GM12878 (cell line): ENCODE data around the gene TRIM42. TPM values are rescaled to one million over a fixed set of nuclear protein-coding genes. Genes with fewer than 3 reads are reported as not detected.

Experiments used
- ATAC-seq: fragments of 200-7000 bp; cut with Tn5 transposase; 3 replicates; pipeline ENCODE4 v1.9.1; 2020; ENCODE audit warnings: mild to moderate bottlenecking, moderate library complexity
- BruUV-seq: library from RNA; stranded (reverse); fragments of 400-500 nt; replicated peaks from 2 replicates; lab custom pipeline; 2021; lab: Mats Ljungman, UMichigan
- CTCF ChIA-PET: fragments of 300-600 bp; sonication (Branson Sonifier 250); formaldehyde crosslinking; extraction: SDS; loops from one replicate; lab custom pipeline; 2021; ENCODE audit warnings: inconsistent platforms; lab: Yijun Ruan, JAX
- POLR2A ChIA-PET: fragments of 350-600 bp; formaldehyde crosslinking; extraction: SDS; loops from one replicate; lab custom pipeline; 2021; ENCODE audit warnings: inconsistent platforms; lab: Charles Lee
- RAD21 ChIA-PET: fragments of 300-600 bp; sonication (Branson Sonifier 250); formaldehyde crosslinking; loops from one replicate; lab custom pipeline; 2023; ENCODE audit warnings: antibody characterized with exemption; ENCODE audit not compliant: unreplicated experiment; lab: Charles Lee
- SMC1A ChIA-PET: fragments of 300-600 bp; sonication (Branson Sonifier 250); formaldehyde crosslinking; loops from one replicate; lab custom pipeline; 2023; ENCODE audit not compliant: unreplicated experiment, uncharacterized antibody; lab: Charles Lee
- DNase-seq: peaks from one replicate; pipeline ENCODE4 v3.0.0-alpha.2; 2011; ENCODE audit warnings: low read depth, low spot score
- FAIRE-seq: peaks from 3 replicates; lab custom pipeline; 2011; peaks lifted over from hg19 to GRCh38; lab: Jason Lieb, UNC
- H2AFZ ChIP-seq: 2 replicates; pipeline ENCODE4 v1.6.0; 2011; ENCODE audit warnings: low read depth, low read length, control low read depth; ENCODE audit not compliant: control insufficient read depth
- H3K27ac ChIP-seq: 2 replicates; pipeline ENCODE4 v1.5.1; 2011; ENCODE audit warnings: control low read depth; ENCODE audit not compliant: control insufficient read depth, insufficient read depth
- H3K27me3 ChIP-seq, 2 experiments: replicated peaks in 1 of 2; 2 replicates each; pipeline versions ENCODE4 v1.6.0 to v1.6.1; 2011; ENCODE audit warnings: low read length in 1 of 2; ENCODE audit not compliant: control insufficient read depth in 2 of 2, insufficient read depth in 2 of 2
- H3K36me3 ChIP-seq, 2 experiments: 2 replicates each; pipeline ENCODE4 v1.5.1; 2011; ENCODE audit warnings: low read length in 1 of 2; ENCODE audit not compliant: control insufficient read depth in 2 of 2, insufficient read depth in 2 of 2
- H3K4me1 ChIP-seq: 2 replicates; pipeline ENCODE4 v1.6.1; 2011; ENCODE audit warnings: mild to moderate bottlenecking, low read length, moderate library complexity, mixed read lengths; ENCODE audit not compliant: control insufficient read depth, insufficient read depth
- H3K4me2 ChIP-seq: 2 replicates; pipeline ENCODE4 v1.6.0; 2011; ENCODE audit warnings: control low read depth; ENCODE audit not compliant: control insufficient read depth, insufficient read depth
- H3K4me3 ChIP-seq: fragments of 200-600 bp; sonication (generic); 2 replicates; pipeline ENCODE4 v1.5.1; 2016
- H3K79me2 ChIP-seq: 2 replicates; pipeline ENCODE4 v1.6.0; 2011; ENCODE audit warnings: low read length; ENCODE audit not compliant: control insufficient read depth, insufficient read depth
- H3K9ac ChIP-seq: 2 replicates; pipeline ENCODE4 v1.8.0; 2011; ENCODE audit warnings: low read length, control low read depth, mixed read lengths; ENCODE audit not compliant: control insufficient read depth, insufficient read depth
- H3K9me3 ChIP-seq: replicated peaks from 3 replicates; pipeline ENCODE4 v1.5.1; 2011; ENCODE audit warnings: mild to moderate bottlenecking, low read length; ENCODE audit not compliant: control insufficient read depth, insufficient read depth
- H4K20me1 ChIP-seq: 2 replicates; pipeline ENCODE4 v1.6.0; 2011; ENCODE audit not compliant: control insufficient read depth, insufficient read depth
- CHD1 ChIP-seq: IDR thresholded peaks from 2 replicates; pipeline ENCODE4 v1.6.1; 2012; ENCODE audit warnings: low read depth, low read length, improper control_type of control experiment
- CHD2 ChIP-seq: IDR thresholded peaks from 2 replicates; pipeline ENCODE4 v1.6.1; 2011; ENCODE audit warnings: low read depth, low read length, improper control_type of control experiment, borderline replicate concordance
- FOS ChIP-seq: IDR thresholded peaks from 3 replicates; pipeline ENCODE4 v1.6.1; 2011; ENCODE audit warnings: borderline replicate concordance; ENCODE audit not compliant: insufficient read length; ENCODE audit errors: extremely low read depth
- HCFC1 ChIP-seq: fragments of 150-350 bp; IDR thresholded peaks from 2 replicates; pipeline ENCODE4 v1.6.1; 2014; ENCODE audit warnings: low read length
- HDAC6 ChIP-seq: fragments of 200-600 bp; sonication (generic); IDR thresholded peaks from one replicate; pipeline ENCODE4 v1.8.0; 2017; ENCODE audit warnings: antibody characterized with exemption; ENCODE audit not compliant: unreplicated experiment
- IKZF1 ChIP-seq: fragments of 450-650 bp; conservative IDR thresholded peaks from 2 replicates; pipeline ENCODE4 v1.6.1; 2017; ENCODE audit warnings: antibody characterized with exemption, mild to moderate bottlenecking
- KLF5 ChIP-seq: fragments of 450-650 bp; IDR thresholded peaks from 2 replicates; pipeline ENCODE4 v1.6.1; 2014; ENCODE audit warnings: mild to moderate bottlenecking; ENCODE audit not compliant: partially characterized antibody
- MXI1 ChIP-seq: fragments of 150-350 bp; IDR thresholded peaks from 2 replicates; pipeline ENCODE4 v1.6.1; 2011; ENCODE audit warnings: low read depth, mild to moderate bottlenecking, inconsistent platforms, low read length, improper control_type of control experiment
- MYB ChIP-seq: fragments of 150-350 bp; IDR thresholded peaks from 2 replicates; pipeline ENCODE4 v1.6.1; 2014; ENCODE audit warnings: mild to moderate bottlenecking, low read depth, low read length, borderline replicate concordance
- MYC ChIP-seq: IDR thresholded peaks from 2 replicates; pipeline ENCODE4 v1.6.1; 2011; ENCODE audit warnings: mild to moderate bottlenecking, low read length, moderate library complexity, inconsistent platforms; ENCODE audit not compliant: insufficient read depth, insufficient replicate concordance, insufficient read length, severe bottlenecking
- NFXL1 ChIP-seq: fragments of 450-650 bp; IDR thresholded peaks from 2 replicates; pipeline ENCODE4 v1.6.1; 2017; ENCODE audit warnings: antibody characterized with exemption, mild to moderate bottlenecking, borderline replicate concordance
- NR2C1 ChIP-seq: fragments of 450-650 bp; IDR thresholded peaks from 2 replicates; pipeline ENCODE4 v1.6.1; 2017; ENCODE audit warnings: antibody characterized with exemption, mild to moderate bottlenecking, moderate library complexity
- POLR2AphosphoS5 ChIP-seq: IDR thresholded peaks from 2 replicates; pipeline ENCODE4 v1.6.1; 2011; ENCODE audit warnings: mild to moderate bottlenecking, low read length, inconsistent platforms
- RAD21 ChIP-seq: IDR thresholded peaks from 2 replicates; pipeline ENCODE4 v1.6.1; 2011; ENCODE audit warnings: mild to moderate bottlenecking, low read depth, low read length, moderate library complexity; ENCODE audit not compliant: insufficient read depth
- SIX5 ChIP-seq: IDR thresholded peaks from 2 replicates; pipeline ENCODE4 v1.6.1; 2011; ENCODE audit warnings: mild to moderate bottlenecking, low read depth, low read length, moderate library complexity; ENCODE audit not compliant: severe bottlenecking
- SP1 ChIP-seq: IDR thresholded peaks from one replicate; pipeline ENCODE4 v1.6.1; 2011; ENCODE audit warnings: low read depth, low read length
- SREBF1 ChIP-seq: IDR thresholded peaks from 2 replicates; pipeline ENCODE4 v1.6.1; 2012; ENCODE audit warnings: mild to moderate bottlenecking, low read length
- WGBS: methylation state at CpG from one replicate; pipeline ENCODE4 v1.1.6; 2016; ENCODE audit warnings: low lambda C conversion rate; ENCODE audit not compliant: insufficient replicate concordance, insufficient coverage; ENCODE audit errors: missing lambda C conversion rate; 5-methylcytosine and 5-hydroxymethylcytosine counted together
- in situ Hi-C: fragments of 300-500 bp; cut with MboI; formaldehyde crosslinking; loops from 9 replicates; pipeline ENCODE4 v1.14.3; 2018; ENCODE audit warnings: mixed read lengths
- intact Hi-C: fragments of 100-400 bp; cut with micrococcal nuclease; formaldehyde crosslinking; loops from one replicate; pipeline ENCODE4 v1.14.2; 2022; ENCODE audit not compliant: unreplicated experiment
- polyA plus RNA-seq, 11 experiments: library from polyadenylated mRNA; depleted of rRNA in 4 of 11; unstranded in 6 of 11; stranded (reverse) in 5 of 11; fragments of >200 nt; fragmentation: Nextera tagmentation in 4 of 11; fragmentation: Illumina TruSeq in 1 of 11; extraction: Ambion mirVana in 4 of 11; extraction: Trizol in 1 of 11; gene quantifications; 1 replicate in 1 of 11; 2 replicates in 10 of 11; pipeline versions ENCODE4 v1.2.1 to v1.2.3, GENCODE V29; 2011 to 2016; ENCODE audit warnings: inconsistent platforms in 2 of 11, missing spikeins in 2 of 11, low read depth in 1 of 11
- total RNA-seq, 4 experiments: library from RNA; depleted of rRNA in 3 of 4; stranded (reverse); fragments of >200 nt in 3 of 4; fragmentation: Illumina TruSeq in 1 of 4; extraction: Trizol in 1 of 4; gene quantifications; 2 replicates each; pipeline versions ENCODE4 v1.2.1 to v1.2.3, GENCODE V29; 2013 to 2021
- TF ChIP-seq, protein P1 (sequence below): fragments of 150-350 bp; IDR thresholded peaks from 2 replicates; pipeline ENCODE4 v1.6.1; 2016; ENCODE audit warnings: low read depth, low read length
- TF ChIP-seq, protein P2 (sequence below): fragments of 150-350 bp; IDR thresholded peaks from 2 replicates; pipeline ENCODE4 v1.6.1; 2014; ENCODE audit warnings: mild to moderate bottlenecking, low read depth, low read length
- TF ChIP-seq, protein P3 (sequence below): fragments of 450-650 bp; IDR thresholded peaks from 2 replicates; pipeline ENCODE4 v1.6.1; 2017; ENCODE audit warnings: mild to moderate bottlenecking

The TRIM42 gene
- total and polyA plus RNA-seq, 10 of the 15 experiments (the other 5 are each of a cell fraction or from before 2014, with no cell fraction given), result 0.03 TPM; not detected in 9

DNA sequence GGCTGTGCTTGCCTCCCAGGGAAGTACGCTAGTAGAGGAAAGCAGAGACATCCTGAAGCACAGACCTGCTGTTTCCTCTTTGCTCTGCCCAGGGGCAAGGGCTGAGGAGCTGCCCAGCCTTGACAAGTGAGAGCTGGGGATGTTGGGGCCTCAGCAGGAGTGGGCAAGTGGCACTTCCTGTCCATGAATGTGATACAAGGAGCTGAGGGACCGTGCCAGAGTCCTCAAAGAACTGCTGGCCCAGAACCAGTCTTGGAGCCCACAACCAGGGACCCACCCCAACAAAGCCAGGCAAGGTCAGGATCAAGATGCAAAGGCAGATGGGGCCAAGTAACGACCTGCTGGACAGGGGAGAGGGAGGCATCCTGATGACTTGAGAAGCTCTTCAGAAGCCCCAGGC lies 70.3 kb downstream of the TRIM42 start:
- CTCF ChIA-PET, result interaction anchor here (1.2 to 1.3 kb wide), 2 partner anchors 10 to 12 kb away, joined by 4 read pairs; no protein-coding TSS in a partner anchor
- peak; percentile 41; the same call in 1 of the 3 replicates for ATAC-seq
- FAIRE-seq, result no peak
- RAD21 ChIA-PET, result no interaction called here
- no peaks in the 10 kb centered on the region; a peak in 1 of 4 replicates for H3K27me3 ChIP-seq
- no peak overlapping the region for H3K4me3 ChIP-seq
- in situ Hi-C loops, result loop anchor here (25.0 kb wide), 1 partner anchor 611 kb away; no protein-coding TSS in a partner anchor
- no peak overlapping the region for H3K9ac ChIP-seq
- 0% methylated on average over 3 of the region's 3 CpGs for WGBS
- no peaks in the 10 kb centered on the region for H3K36me3 ChIP-seq
- DNase-seq, result no peak
- no peaks in the 10 kb centered on the region for H3K4me1 ChIP-seq
- no peak overlapping the region for H3K4me2 ChIP-seq
- no peaks in the 10 kb centered on the region for H4K20me1 ChIP-seq
- SMC1A ChIA-PET, result no interaction called here
- H3K27ac ChIP-seq, result no peak overlapping the region
- H2AFZ ChIP-seq, result no peak overlapping the region
- H3K79me2 ChIP-seq, result no peaks in the 10 kb centered on the region
- H3K9me3 ChIP-seq, result no peaks in the 10 kb centered on the region
- POLR2A ChIA-PET, result interaction anchor here (0.5 kb wide), 1 partner anchor 295 kb away, joined by 3 read pairs; no protein-coding TSS in a partner anchor
- intact Hi-C loops, result no loop called here
- no TSS peak for BruUV-seq
- TF ChIP-seq NR2C1 (no peak), SREBF1 (no peak), IKZF1 (no peak), HDAC6 (no peak), POLR2AphosphoS5 (no peak), CHD2 (no peak), RAD21 (no peak), CHD1 (no peak), FOS (no peak), HCFC1 (no peak), MYC (no peak), MXI1 (no peak), MYB (no peak), SIX5 (no peak), SP1 (no peak), NFXL1 (no peak), KLF5 (no peak)
- TF ChIP-seq, protein P1, sequence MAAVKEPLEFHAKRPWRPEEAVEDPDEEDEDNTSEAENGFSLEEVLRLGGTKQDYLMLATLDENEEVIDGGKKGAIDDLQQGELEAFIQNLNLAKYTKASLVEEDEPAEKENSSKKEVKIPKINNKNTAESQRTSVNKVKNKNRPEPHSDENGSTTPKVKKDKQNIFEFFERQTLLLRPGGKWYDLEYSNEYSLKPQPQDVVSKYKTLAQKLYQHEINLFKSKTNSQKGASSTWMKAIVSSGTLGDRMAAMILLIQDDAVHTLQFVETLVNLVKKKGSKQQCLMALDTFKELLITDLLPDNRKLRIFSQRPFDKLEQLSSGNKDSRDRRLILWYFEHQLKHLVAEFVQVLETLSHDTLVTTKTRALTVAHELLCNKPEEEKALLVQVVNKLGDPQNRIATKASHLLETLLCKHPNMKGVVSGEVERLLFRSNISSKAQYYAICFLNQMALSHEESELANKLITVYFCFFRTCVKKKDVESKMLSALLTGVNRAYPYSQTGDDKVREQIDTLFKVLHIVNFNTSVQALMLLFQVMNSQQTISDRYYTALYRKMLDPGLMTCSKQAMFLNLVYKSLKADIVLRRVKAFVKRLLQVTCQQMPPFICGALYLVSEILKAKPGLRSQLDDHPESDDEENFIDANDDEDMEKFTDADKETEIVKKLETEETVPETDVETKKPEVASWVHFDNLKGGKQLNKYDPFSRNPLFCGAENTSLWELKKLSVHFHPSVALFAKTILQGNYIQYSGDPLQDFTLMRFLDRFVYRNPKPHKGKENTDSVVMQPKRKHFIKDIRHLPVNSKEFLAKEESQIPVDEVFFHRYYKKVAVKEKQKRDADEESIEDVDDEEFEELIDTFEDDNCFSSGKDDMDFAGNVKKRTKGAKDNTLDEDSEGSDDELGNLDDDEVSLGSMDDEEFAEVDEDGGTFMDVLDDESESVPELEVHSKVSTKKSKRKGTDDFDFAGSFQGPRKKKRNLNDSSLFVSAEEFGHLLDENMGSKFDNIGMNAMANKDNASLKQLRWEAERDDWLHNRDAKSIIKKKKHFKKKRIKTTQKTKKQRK, result no peak
- TF ChIP-seq, protein P2, sequence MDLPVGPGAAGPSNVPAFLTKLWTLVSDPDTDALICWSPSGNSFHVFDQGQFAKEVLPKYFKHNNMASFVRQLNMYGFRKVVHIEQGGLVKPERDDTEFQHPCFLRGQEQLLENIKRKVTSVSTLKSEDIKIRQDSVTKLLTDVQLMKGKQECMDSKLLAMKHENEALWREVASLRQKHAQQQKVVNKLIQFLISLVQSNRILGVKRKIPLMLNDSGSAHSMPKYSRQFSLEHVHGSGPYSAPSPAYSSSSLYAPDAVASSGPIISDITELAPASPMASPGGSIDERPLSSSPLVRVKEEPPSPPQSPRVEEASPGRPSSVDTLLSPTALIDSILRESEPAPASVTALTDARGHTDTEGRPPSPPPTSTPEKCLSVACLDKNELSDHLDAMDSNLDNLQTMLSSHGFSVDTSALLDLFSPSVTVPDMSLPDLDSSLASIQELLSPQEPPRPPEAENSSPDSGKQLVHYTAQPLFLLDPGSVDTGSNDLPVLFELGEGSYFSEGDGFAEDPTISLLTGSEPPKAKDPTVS, result no peak
- TF ChIP-seq, protein P3, sequence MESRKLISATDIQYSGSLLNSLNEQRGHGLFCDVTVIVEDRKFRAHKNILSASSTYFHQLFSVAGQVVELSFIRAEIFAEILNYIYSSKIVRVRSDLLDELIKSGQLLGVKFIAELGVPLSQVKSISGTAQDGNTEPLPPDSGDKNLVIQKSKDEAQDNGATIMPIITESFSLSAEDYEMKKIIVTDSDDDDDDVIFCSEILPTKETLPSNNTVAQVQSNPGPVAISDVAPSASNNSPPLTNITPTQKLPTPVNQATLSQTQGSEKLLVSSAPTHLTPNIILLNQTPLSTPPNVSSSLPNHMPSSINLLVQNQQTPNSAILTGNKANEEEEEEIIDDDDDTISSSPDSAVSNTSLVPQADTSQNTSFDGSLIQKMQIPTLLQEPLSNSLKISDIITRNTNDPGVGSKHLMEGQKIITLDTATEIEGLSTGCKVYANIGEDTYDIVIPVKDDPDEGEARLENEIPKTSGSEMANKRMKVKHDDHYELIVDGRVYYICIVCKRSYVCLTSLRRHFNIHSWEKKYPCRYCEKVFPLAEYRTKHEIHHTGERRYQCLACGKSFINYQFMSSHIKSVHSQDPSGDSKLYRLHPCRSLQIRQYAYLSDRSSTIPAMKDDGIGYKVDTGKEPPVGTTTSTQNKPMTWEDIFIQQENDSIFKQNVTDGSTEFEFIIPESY, result no peak
